Right lung (tissue), 5 donors: ENCODE measurements around the gene SETD2. TPM values are rescaled to one million over a fixed set of nuclear protein-coding genes. Genes with fewer than 3 reads are reported as not detected.

ENCODE experiments used
- polyA plus RNA-seq, 5 donors: library from polyadenylated mRNA; unstranded; fragments of 120-200 nt; gene quantifications; one replicate each; pipeline versions ENCODE4 v1.2.1 to v1.2.3, GENCODE V29; 2013; ENCODE audit warnings: inconsistent platforms in 1 of 5, low replicate concordance in 1 of 5; ENCODE audit not compliant: insufficient read length in 5 of 5, insufficient read depth in 1 of 5

The SETD2 gene
- polyA plus RNA-seq, 5 donors = 44.0 to 64.0 (median 61.7) TPM

Other genes starting within 250 kb of the SETD2 start
- gene CCDC12, start 187.4 kb downstream of the SETD2 start, polyA plus RNA-seq = 10 to 100 TPM; 42.1 to 58.1 (median 50.8) TPM
- 10 to 100 TPM; 45.8 to 97.3 (median 67.9) TPM for gene NBEAL2, start 184.4 kb downstream of the SETD2 start, polyA plus RNA-seq
- gene KIF9, start 118.7 kb upstream of the SETD2 start, polyA plus RNA-seq = 10 to 100 TPM; 14.6 to 19.1 (median 15.4) TPM
- 10 to 100 TPM in 4 of 5 donors, 1 to 10 TPM in 1; 9.0 to 14.1 (median 13.3) TPM for gene KLHL18, start 118.8 kb upstream of the SETD2 start, polyA plus RNA-seq
- 10 to 100 TPM; 16.0 to 31.5 (median 23.4) TPM for gene PTPN23, start 216.9 kb upstream of the SETD2 start, polyA plus RNA-seq